H1 (cell line): ENCODE measurements around the gene TEX30. TPM values are rescaled to one million over a fixed set of nuclear protein-coding genes. Genes with fewer than 3 reads are reported as not detected.

ENCODE experiments used
- CTCF ChIA-PET: fragments of 300-600 bp; sonication (Branson Sonifier 250); formaldehyde crosslinking; loops from one replicate; lab custom pipeline; 2021; ENCODE audit not compliant: partially characterized antibody; lab: Charles Lee
- POLR2A ChIA-PET: fragments of 300-600 bp; sonication (Branson Sonifier 250); formaldehyde crosslinking; loops from one replicate; lab custom pipeline; 2021; ENCODE audit warnings: inconsistent platforms; ENCODE audit not compliant: partially characterized antibody; lab: Charles Lee
- DNase-seq, 2 experiments: peaks; one replicate each; pipeline versions ENCODE4 v3.0.0 to v3.0.0-alpha.2; 2010 to 2022; ENCODE audit warnings: low spot score in 2 of 2, low read depth in 1 of 2, mixed read lengths in 1 of 2
- FAIRE-seq: peaks from 2 replicates; lab custom pipeline; 2011; peaks lifted over from hg19 to GRCh38; lab: Jason Lieb, UNC
- H2AFZ ChIP-seq: 2 replicates; pipeline ENCODE4 v1.8.1; 2012; ENCODE audit warnings: low read length, inconsistent platforms
- H2AK5ac ChIP-seq: 2 replicates; pipeline ENCODE4 v1.6.1; 2013; ENCODE audit warnings: low read depth, low read length
- H2BK120ac ChIP-seq: replicated peaks from 2 replicates; pipeline ENCODE3; 2013; ENCODE audit warnings: low read depth, low read length, inconsistent platforms
- H2BK12ac ChIP-seq: 2 replicates; pipeline ENCODE4 v1.6.1; 2013; ENCODE audit warnings: low read depth, low read length
- H2BK15ac ChIP-seq: 2 replicates; pipeline ENCODE4 v1.6.1; 2013; ENCODE audit warnings: low read length
- H2BK20ac ChIP-seq: 2 replicates; pipeline ENCODE4 v1.6.1; 2013; ENCODE audit warnings: low read length
- H2BK5ac ChIP-seq: 2 replicates; pipeline ENCODE4 v1.6.1; 2013; ENCODE audit warnings: low read depth, low read length
- H3K14ac ChIP-seq: 2 replicates; pipeline ENCODE4 v1.6.1; 2013; ENCODE audit warnings: inconsistent platforms; ENCODE audit not compliant: insufficient read length
- H3K18ac ChIP-seq: 2 replicates; pipeline ENCODE4 v1.6.1; 2013; ENCODE audit warnings: low read length; ENCODE audit errors: extremely low read depth
- H3K23ac ChIP-seq: 2 replicates; pipeline ENCODE4 v1.6.1; 2013; ENCODE audit warnings: inconsistent platforms; ENCODE audit not compliant: insufficient read length
- H3K23me2 ChIP-seq: 2 replicates; pipeline ENCODE4 v1.6.1; 2013; ENCODE audit warnings: low read depth, low read length
- H3K27ac ChIP-seq: 2 replicates; pipeline ENCODE4 v1.6.1; 2011; ENCODE audit warnings: low read depth, low read length, inconsistent platforms
- H3K27me3 ChIP-seq, 4 experiments: replicated peaks in 1 of 4; 1 replicate in 1 of 4; 2 replicates in 3 of 4; pipeline versions ENCODE4 v1.6.1 to v1.8.1; 2011 to 2013; ENCODE audit warnings: low read length in 3 of 4, mild to moderate bottlenecking in 3 of 4, inconsistent platforms in 2 of 4, mixed read lengths in 2 of 4, moderate library complexity in 1 of 4; ENCODE audit not compliant: control insufficient read depth in 3 of 4, insufficient read depth in 3 of 4; ENCODE audit errors: extremely low read depth in 1 of 4
- H3K36me3 ChIP-seq, 4 experiments: 2 replicates each; pipeline versions ENCODE4 v1.6.1 to v1.8.1; 2011 to 2013; ENCODE audit warnings: mild to moderate bottlenecking in 4 of 4, low read length in 3 of 4, moderate library complexity in 2 of 4, control low read depth in 1 of 4, inconsistent platforms in 1 of 4; ENCODE audit not compliant: insufficient read depth in 4 of 4, control insufficient read depth in 2 of 4
- H3K4ac ChIP-seq: replicated peaks from 2 replicates; pipeline ENCODE3; 2013; ENCODE audit warnings: low read length, low read depth, mixed read lengths, inconsistent platforms; ENCODE audit not compliant: insufficient read length
- H3K4me1 ChIP-seq, 4 experiments: replicated peaks in 1 of 4; 1 replicate in 1 of 4; 2 replicates in 3 of 4; pipeline versions ENCODE4 v1.6.1 to v1.8.1; 2011 to 2013; ENCODE audit warnings: low read length in 3 of 4, inconsistent platforms in 2 of 4, mixed read lengths in 1 of 4; ENCODE audit not compliant: insufficient read depth in 4 of 4, control insufficient read depth in 3 of 4
- H3K4me2 ChIP-seq, 2 experiments: 2 replicates each; pipeline versions ENCODE4 v1.6.1 to v1.8.1; 2011 to 2013; ENCODE audit warnings: low read depth in 2 of 2, low read length in 2 of 2, control low read depth in 1 of 2, inconsistent platforms in 1 of 2, mild to moderate bottlenecking in 1 of 2; ENCODE audit not compliant: insufficient read depth in 1 of 2
- H3K4me3 ChIP-seq, 4 experiments: fragments of 200-600, 300-600 bp in 1 of 4; sonication (generic), shearing (Covaris generic), sonication (Bioruptor Twin) in 1 of 4; 2 replicates each; pipeline versions ENCODE4 v1.5.1 to v1.8.1; 2011 to 2016; ENCODE audit warnings: low read length in 4 of 4, low read depth in 3 of 4, control low read depth in 2 of 4, inconsistent platforms in 2 of 4, mild to moderate bottlenecking in 2 of 4, mixed read lengths in 1 of 4, moderate library complexity in 1 of 4; ENCODE audit not compliant: insufficient read depth in 2 of 4; ENCODE audit errors: extremely low read depth in 1 of 4
- H3K56ac ChIP-seq: replicated peaks from 2 replicates; pipeline ENCODE3; 2013; ENCODE audit warnings: low read depth, mild to moderate bottlenecking, mixed read lengths, low read length, inconsistent platforms; ENCODE audit not compliant: insufficient read length
- H3K79me1 ChIP-seq: 2 replicates; pipeline ENCODE4 v1.6.1; 2013; ENCODE audit warnings: low read depth, low read length, control low read depth
- H3K79me2 ChIP-seq, 2 experiments: 2 replicates each; pipeline versions ENCODE4 v1.6.1 to v1.8.1; 2012 to 2013; ENCODE audit warnings: low read length in 2 of 2, mild to moderate bottlenecking in 2 of 2, inconsistent platforms in 1 of 2; ENCODE audit not compliant: insufficient read depth in 2 of 2, control insufficient read depth in 1 of 2
- H3K9ac ChIP-seq, 4 experiments: replicated peaks in 1 of 4; 1 replicate in 1 of 4; 2 replicates in 3 of 4; pipeline versions ENCODE4 v1.6.1 to v1.8.1; 2011 to 2013; ENCODE audit warnings: low read depth in 3 of 4, low read length in 3 of 4, control low read depth in 2 of 4, mild to moderate bottlenecking in 2 of 4, moderate library complexity in 2 of 4, inconsistent platforms in 1 of 4; ENCODE audit errors: extremely low read depth in 1 of 4
- H3K9me3 ChIP-seq, 2 experiments: 2 replicates each; pipeline versions ENCODE4 v1.6.1 to v1.8.1; 2012 to 2013; ENCODE audit warnings: mild to moderate bottlenecking in 2 of 2, moderate library complexity in 2 of 2, control low read depth in 1 of 2, inconsistent platforms in 1 of 2, low read depth in 1 of 2, low read length in 1 of 2, mixed read lengths in 1 of 2; ENCODE audit not compliant: insufficient read depth in 2 of 2
- H4K20me1 ChIP-seq, 2 experiments: replicated peaks in 1 of 2; 2 replicates each; pipeline versions ENCODE3 to v1.8.1; 2011 to 2013; ENCODE audit warnings: inconsistent platforms in 2 of 2, low read length in 2 of 2, mild to moderate bottlenecking in 1 of 2; ENCODE audit not compliant: insufficient read depth in 2 of 2, control insufficient read depth in 1 of 2
- H4K5ac ChIP-seq: 2 replicates; pipeline ENCODE4 v1.6.1; 2013; ENCODE audit warnings: low read length, low read depth, mixed read lengths, inconsistent platforms; ENCODE audit not compliant: insufficient read length
- H4K8ac ChIP-seq: 2 replicates; pipeline ENCODE4 v1.8.0; 2013; ENCODE audit warnings: mild to moderate bottlenecking, moderate library complexity, low read length, inconsistent platforms; ENCODE audit not compliant: insufficient read depth; ENCODE audit errors: extremely low read depth
- H4K91ac ChIP-seq: replicated peaks from 2 replicates; pipeline ENCODE3; 2013; ENCODE audit warnings: low read length, mixed read lengths, inconsistent platforms; ENCODE audit not compliant: insufficient read length
- FOSL1 ChIP-seq: IDR thresholded peaks from 2 replicates; pipeline ENCODE4 v1.6.1; 2011; ENCODE audit warnings: mild to moderate bottlenecking, low read depth, low read length, moderate library complexity; ENCODE audit not compliant: insufficient read depth
- RFX5 ChIP-seq: IDR thresholded peaks from 2 replicates; pipeline ENCODE4 v1.6.1; 2011; ENCODE audit warnings: low read depth, low read length, improper control_type of control experiment, borderline replicate concordance
- TEAD4 ChIP-seq: IDR thresholded peaks from 2 replicates; pipeline ENCODE4 v1.6.1; 2012; ENCODE audit warnings: low read depth, low read length, inconsistent platforms, mixed read lengths
- WGBS, 2 experiments: shearing (Covaris generic) in 1 of 2; methylation state at CpG; one replicate each; pipeline versions ENCODE4 v1.1.6 to v1.1.7; 2013 to 2015; ENCODE audit warnings: low lambda C conversion rate in 2 of 2, mixed read lengths in 2 of 2, inconsistent platforms in 1 of 2, low coverage in 1 of 2, missing lambda C conversion rate in 1 of 2; ENCODE audit not compliant: insufficient replicate concordance in 2 of 2, insufficient coverage in 1 of 2, insufficient read length in 1 of 2; ENCODE audit errors: extremely low coverage in 1 of 2, missing lambda C conversion rate in 1 of 2; 5-methylcytosine and 5-hydroxymethylcytosine counted together
- polyA plus RNA-seq, 7 experiments: library from polyadenylated mRNA; depleted of rRNA in 3 of 7; stranded (reverse) in 5 of 7; unstranded in 2 of 7; fragments of >200 nt in 5 of 7; fragments of 200-250 nt in 2 of 7; gene quantifications; 1 replicate in 5 of 7; 2 replicates in 1 of 7; 4 replicates in 1 of 7; pipeline versions ENCODE4 v1.2.1 to v1.2.3, GENCODE V29; 2011 to 2013; ENCODE audit warnings: missing spikeins in 2 of 7, mixed read lengths in 2 of 7
- total RNA-seq: library from RNA; stranded (reverse); fragmentation: NEBNext Ultra II Directional; extraction: Animal tissue kit (Norgen Biotek cat#: 25700); gene quantifications from 2 replicates; pipeline ENCODE4 v1.2.1, GENCODE V29; 2021

Gene TEX30
- total and polyA plus RNA-seq, 2 of the 8 experiments (the other 6 are each of a cell fraction or from before 2014, with no cell fraction given), result 6.5 to 10.3 TPM

DNA sequence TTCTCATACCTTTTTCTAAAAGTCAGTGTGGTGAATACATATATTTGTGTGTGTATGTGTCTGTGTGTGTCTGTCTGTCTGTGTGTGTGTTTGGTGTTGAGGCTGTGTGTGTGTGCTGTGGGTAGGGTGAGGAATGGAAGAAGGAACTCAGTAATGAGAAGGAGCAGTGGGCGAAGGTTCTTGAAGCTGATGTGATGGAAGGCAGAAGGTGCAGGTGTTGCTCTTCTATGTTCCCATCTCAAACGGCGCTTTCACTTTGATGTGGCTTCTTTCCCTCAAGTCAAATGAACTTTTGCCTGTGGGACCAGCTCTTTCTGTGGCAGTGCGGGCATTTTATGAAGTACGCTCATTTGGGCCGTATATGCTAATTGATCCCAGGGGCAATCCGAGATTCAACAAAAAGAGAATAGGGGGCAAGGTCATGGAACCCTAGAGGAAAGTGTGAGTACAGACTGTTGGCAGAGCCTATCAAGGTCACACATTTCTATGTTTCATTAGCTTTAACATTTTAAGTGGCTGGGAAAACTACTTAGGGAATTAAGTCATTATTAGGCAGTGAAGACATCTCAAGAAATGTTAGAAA lies 40.5 kb upstream of the TEX30 start:
- H4K5ac ChIP-seq, result no peak overlapping the region
- no peak overlapping the region for H4K91ac ChIP-seq
- H3K4me1 ChIP-seq, result no peaks in the 10 kb centered on the region
- H3K27ac ChIP-seq, result no peak overlapping the region
- H2BK120ac ChIP-seq, result no peak overlapping the region
- no peaks in the 10 kb centered on the region for H4K20me1 ChIP-seq
- H3K14ac ChIP-seq, result no peak overlapping the region
- H2AK5ac ChIP-seq, result no peak overlapping the region; the same call in 1 of the 2 replicates
- TF ChIP-seq FOSL1 (no peak), TEAD4 (no peak), RFX5 (no peak)
- H3K9ac ChIP-seq, result no peak overlapping the region
- CTCF ChIA-PET, result interaction anchor here (1.6 kb wide), 1 partner anchor 10 kb away, joined by 4 read pairs; no protein-coding TSS in a partner anchor
- H2BK12ac ChIP-seq, result no peak overlapping the region
- H2BK15ac ChIP-seq, result peak overlapping the region; percentile 40; the same call in 1 of the 2 replicates
- no peaks in the 10 kb centered on the region for H3K9me3 ChIP-seq
- no peaks in the 10 kb centered on the region for H3K36me3 ChIP-seq
- WGBS, 2 experiments, result 94% methylated on average over 7 of the region's 7 CpGs; no CpG with 5 or more reads in 1 of the 2 experiments
- no peaks in the 10 kb centered on the region for H3K79me1 ChIP-seq
- no peak overlapping the region for H3K23ac ChIP-seq
- no peak overlapping the region for H4K8ac ChIP-seq
- no peak overlapping the region; the same call in 1 of the 2 replicates for H2BK5ac ChIP-seq
- no peak overlapping the region for H3K4ac ChIP-seq
- H3K56ac ChIP-seq, result no peak overlapping the region
- H2BK20ac ChIP-seq, result no peak overlapping the region
- no peaks in the 10 kb centered on the region for H3K79me2 ChIP-seq
- H2AFZ ChIP-seq, result no peak overlapping the region
- H3K27me3 ChIP-seq, result no peaks in the 10 kb centered on the region
- DNase-seq, result no peak
- H3K4me3 ChIP-seq, result no peak overlapping the region
- peaks cover 2% of the 10 kb centered on the region; the same call in 1 of the 2 replicates for H3K23me2 ChIP-seq
- H3K18ac ChIP-seq, result no peak overlapping the region
- POLR2A ChIA-PET, result interaction anchor here (0.7 to 1.1 kb wide), 2 partner anchors 31 to 40 kb away, joined by 3 to 4 read pairs; partner anchors contain the start of genes ERCC5 and TEX30
- H3K4me2 ChIP-seq, result no peak overlapping the region
- no peak for FAIRE-seq
